ENCODE data around the gene CHRND. TPM values are rescaled to one million over a fixed set of nuclear protein-coding genes. Genes with fewer than 3 reads are reported as not detected.

The CHRND gene
- total RNA-seq, 1 experiment from 2014 or later: not detected

DNA sequence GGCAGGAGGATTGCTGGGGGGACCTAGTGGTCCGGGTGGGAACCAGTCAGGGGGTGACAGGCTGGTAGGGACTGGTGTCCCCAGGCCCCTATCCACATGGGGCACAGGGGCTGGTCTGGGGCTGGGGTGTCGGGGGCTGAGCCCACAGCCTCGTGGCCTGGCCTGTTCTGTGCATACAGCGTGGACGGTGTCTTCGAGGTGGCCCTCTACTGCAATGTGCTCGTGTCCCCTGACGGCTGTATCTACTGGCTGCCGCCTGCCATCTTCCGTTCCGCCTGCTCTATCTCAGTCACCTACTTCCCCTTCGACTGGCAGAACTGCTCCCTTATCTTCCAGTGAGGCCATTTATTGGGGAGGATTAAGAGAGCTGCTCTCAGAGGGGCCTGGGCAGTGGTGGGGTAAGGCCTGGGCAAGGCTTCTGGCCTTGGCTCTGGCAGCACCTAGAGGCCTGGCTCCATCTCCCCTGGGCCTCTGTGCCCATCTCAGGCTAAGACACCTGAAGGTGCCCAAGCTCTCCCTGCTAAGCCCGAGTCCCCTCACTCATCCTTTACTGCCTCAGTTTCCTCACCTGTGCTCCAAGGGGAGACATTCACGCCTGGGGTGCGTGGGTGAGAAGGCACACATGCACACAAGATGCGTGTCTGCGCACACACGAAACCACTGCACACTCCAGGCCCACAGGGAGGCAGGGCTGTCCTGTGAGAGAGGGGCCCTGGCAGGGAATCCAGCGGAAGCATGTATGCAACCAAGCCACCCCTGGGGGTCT, 15.4 kb downstream of the CHRND start (continued):
- TF ChIP-seq, protein P1, sequence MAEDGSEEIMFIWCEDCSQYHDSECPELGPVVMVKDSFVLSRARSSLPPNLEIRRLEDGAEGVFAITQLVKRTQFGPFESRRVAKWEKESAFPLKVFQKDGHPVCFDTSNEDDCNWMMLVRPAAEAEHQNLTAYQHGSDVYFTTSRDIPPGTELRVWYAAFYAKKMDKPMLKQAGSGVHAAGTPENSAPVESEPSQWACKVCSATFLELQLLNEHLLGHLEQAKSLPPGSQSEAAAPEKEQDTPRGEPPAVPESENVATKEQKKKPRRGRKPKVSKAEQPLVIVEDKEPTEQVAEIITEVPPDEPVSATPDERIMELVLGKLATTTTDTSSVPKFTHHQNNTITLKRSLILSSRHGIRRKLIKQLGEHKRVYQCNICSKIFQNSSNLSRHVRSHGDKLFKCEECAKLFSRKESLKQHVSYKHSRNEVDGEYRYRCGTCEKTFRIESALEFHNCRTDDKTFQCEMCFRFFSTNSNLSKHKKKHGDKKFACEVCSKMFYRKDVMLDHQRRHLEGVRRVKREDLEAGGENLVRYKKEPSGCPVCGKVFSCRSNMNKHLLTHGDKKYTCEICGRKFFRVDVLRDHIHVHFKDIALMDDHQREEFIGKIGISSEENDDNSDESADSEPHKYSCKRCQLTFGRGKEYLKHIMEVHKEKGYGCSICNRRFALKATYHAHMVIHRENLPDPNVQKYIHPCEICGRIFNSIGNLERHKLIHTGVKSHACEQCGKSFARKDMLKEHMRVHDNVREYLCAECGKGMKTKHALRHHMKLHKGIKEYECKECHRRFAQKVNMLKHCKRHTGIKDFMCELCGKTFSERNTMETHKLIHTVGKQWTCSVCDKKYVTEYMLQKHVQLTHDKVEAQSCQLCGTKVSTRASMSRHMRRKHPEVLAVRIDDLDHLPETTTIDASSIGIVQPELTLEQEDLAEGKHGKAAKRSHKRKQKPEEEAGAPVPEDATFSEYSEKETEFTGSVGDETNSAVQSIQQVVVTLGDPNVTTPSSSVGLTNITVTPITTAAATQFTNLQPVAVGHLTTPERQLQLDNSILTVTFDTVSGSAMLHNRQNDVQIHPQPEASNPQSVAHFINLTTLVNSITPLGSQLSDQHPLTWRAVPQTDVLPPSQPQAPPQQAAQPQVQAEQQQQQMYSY (CRISPR knock-in tag; IDR thresholded peaks at IDR 0.05): no peak
- no peak for TF ChIP-seq AFF4 (CRISPR knock-in tag; IDR thresholded peaks at IDR 0.05; ENCODE audit: borderline replicate concordance)
- TF ChIP-seq GRHL2 (CRISPR knock-in tag; IDR thresholded peaks at IDR 0.05; ENCODE audit: insufficient replicate concordance, severe bottlenecking): no peak
- no peak for TF ChIP-seq ZNF263 (CRISPR knock-in tag; IDR thresholded peaks at IDR 0.05; ENCODE audit: low read depth)
- TF ChIP-seq ZNF219 (CRISPR knock-in tag; IDR thresholded peaks at IDR 0.05; ENCODE audit: borderline replicate concordance): no peak
- TF ChIP-seq, protein P2, sequence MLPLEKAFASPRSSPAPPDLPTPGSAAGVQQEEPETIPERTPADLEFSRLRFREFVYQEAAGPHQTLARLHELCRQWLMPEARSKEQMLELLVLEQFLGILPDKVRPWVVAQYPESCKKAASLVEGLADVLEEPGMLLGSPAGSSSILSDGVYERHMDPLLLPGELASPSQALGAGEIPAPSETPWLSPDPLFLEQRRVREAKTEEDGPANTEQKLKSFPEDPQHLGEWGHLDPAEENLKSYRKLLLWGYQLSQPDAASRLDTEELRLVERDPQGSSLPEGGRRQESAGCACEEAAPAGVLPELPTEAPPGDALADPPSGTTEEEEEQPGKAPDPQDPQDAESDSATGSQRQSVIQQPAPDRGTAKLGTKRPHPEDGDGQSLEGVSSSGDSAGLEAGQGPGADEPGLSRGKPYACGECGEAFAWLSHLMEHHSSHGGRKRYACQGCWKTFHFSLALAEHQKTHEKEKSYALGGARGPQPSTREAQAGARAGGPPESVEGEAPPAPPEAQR (CRISPR knock-in tag; IDR thresholded peaks at IDR 0.05): no peak
- no peak for TF ChIP-seq CDX4 (CRISPR knock-in tag; IDR thresholded peaks at IDR 0.05; ENCODE audit: borderline replicate concordance)
- TF ChIP-seq ZNF138 (CRISPR knock-in tag; conservative IDR thresholded peaks at IDR 0.05): no peak

DNA sequence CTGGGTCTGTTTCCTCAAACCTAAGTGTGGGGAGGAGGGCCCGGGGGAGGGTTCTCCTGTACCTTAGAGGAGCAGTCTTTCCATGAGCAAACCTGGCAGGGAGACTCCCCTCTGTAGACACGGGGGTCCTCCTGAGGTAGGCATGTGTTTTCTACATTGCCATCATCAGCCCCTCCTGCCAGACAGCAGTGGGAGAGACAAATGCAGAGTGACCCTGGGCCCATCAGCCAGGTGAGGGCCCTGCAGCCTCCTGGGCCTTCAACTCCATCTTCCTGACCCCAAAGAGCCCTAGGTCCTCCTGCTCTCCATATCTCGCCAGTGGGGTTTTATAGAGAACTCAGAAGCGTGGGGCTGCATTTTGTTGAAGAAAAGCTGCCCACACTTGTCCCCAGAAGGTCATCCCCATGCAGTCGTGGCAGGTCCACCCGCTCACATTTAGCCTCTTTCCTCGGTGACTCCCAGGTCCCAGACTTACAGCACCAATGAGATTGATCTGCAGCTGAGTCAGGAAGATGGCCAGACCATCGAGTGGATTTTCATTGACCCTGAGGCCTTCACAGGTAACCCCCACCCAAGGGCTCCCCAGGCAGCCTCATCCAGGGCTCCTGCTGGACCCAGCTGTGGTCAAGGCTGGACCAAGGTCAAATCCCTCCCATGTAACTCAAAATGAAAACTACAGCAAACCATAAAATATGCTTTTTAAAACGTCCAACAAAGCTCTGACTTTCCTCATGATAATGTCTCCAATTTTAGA, 16.2 kb downstream of the CHRND start:
- no peak overlapping the region for H3K4me3 Mint-ChIP-seq
- ChIA-PET POLR2A (no interaction called here), CTCF (no interaction called here)
- H3K4me1 Mint-ChIP-seq: peaks cover 18% of the 10 kb centered on the region
- H3K27me3 Mint-ChIP-seq (ENCODE audit: low read depth): peaks cover 11% of the 10 kb centered on the region; the same call in 1 of the 2 replicates
- peaks cover 4% of the 10 kb centered on the region for H3K36me3 Mint-ChIP-seq
- no peak overlapping the region for H3K27ac Mint-ChIP-seq
- no peak for DNase-seq (ENCODE audit: low spot score)
- no peaks in the 10 kb centered on the region for H3K9me3 Mint-ChIP-seq
- no peak for ATAC-seq
- TF ChIP-seq, protein P1 (CRISPR knock-in tag; IDR thresholded peaks at IDR 0.05): no peak
- TF ChIP-seq, protein P3, sequence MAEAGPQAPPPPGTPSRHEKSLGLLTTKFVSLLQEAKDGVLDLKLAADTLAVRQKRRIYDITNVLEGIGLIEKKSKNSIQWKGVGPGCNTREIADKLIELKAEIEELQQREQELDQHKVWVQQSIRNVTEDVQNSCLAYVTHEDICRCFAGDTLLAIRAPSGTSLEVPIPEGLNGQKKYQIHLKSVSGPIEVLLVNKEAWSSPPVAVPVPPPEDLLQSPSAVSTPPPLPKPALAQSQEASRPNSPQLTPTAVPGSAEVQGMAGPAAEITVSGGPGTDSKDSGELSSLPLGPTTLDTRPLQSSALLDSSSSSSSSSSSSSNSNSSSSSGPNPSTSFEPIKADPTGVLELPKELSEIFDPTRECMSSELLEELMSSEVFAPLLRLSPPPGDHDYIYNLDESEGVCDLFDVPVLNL (CRISPR knock-in tag; IDR thresholded peaks at IDR 0.05; ENCODE audit: borderline replicate concordance, low read depth): no peak
- TF ChIP-seq ZBTB21 (CRISPR knock-in tag; IDR thresholded peaks at IDR 0.05; ENCODE audit: borderline replicate concordance) (no peak), ZNF219 (CRISPR knock-in tag; IDR thresholded peaks at IDR 0.05; ENCODE audit: borderline replicate concordance) (no peak), FOXK1 (CRISPR knock-in tag; IDR thresholded peaks at IDR 0.05) (no peak), IRF1 (CRISPR knock-in tag; IDR thresholded peaks at IDR 0.05) (no peak), ERG (CRISPR knock-in tag; IDR thresholded peaks at IDR 0.05) (no peak)
- TF ChIP-seq, protein P4, sequence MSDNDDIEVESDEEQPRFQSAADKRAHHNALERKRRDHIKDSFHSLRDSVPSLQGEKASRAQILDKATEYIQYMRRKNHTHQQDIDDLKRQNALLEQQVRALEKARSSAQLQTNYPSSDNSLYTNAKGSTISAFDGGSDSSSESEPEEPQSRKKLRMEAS (CRISPR knock-in tag; IDR thresholded peaks at IDR 0.05): no peak
